ENCODE results near the gene EHD4.
A peak's percentile ranks its signal among the peaks of the same experiment; 100 is the strongest.

Gene EHD4

DNA sequence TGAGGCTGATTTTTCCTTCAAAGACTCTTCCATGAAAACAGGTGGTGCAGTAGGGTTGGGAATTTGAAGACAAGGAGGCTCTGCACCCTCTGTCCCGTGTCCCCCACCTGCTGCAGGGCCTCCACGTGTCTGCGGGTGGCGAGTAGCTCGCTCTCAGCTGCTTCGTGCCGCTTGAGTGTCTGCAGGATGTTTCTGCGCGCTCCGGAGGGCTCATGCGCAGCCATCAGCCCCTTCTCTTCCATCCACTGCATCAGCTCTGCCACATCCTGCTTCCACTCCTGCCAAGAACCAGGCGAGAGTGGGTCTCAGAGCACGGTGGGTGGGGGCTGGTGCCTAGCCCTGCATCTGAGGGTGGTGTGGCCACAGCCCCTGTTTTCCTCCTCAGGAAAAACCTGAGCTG, 96.3 kb downstream of the EHD4 start:
- no peak for DNase-seq

DNA sequence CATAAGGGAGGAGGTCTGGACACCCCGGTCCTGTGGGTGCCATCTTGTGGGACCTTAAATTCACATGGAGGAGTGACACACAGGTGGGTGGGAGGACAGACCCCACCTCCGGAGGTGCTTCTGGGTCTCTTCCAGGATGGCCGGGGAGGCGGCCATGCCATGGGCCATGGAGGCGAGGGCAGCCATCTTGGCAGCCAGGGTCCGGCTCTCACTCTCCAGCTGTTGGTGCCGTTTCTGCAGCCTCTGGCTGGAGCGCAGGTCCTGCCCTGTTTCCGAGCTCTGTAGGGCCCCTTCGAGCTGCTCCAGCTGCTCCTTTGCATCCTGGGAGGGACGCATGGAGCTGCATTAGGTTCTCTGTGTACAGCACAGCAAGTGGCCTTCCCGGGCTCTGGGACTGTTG, 97.6 kb downstream of the EHD4 start:
- no peak for DNase-seq

DNA sequence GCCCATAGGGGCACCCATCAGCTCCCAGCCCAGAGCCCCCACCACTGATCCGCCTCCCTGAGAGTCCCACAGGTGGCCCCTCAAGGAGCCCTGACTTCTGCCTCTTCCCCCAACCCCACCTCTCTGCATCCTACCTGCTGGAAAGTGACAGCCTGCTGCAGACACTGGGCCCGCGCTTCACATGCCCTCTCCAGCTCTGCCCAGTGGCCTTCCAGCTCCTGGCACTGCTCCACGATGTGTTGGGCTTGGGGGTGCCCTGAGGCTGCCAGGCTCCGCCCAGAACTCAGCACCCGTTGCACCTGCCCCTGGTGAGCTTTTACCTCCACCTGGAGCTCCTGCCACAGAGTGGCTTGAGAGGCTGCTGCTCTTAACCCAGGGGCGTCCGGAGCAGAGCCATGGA, 98.6 kb downstream of the EHD4 start:
- DNase-seq = no peak

DNA sequence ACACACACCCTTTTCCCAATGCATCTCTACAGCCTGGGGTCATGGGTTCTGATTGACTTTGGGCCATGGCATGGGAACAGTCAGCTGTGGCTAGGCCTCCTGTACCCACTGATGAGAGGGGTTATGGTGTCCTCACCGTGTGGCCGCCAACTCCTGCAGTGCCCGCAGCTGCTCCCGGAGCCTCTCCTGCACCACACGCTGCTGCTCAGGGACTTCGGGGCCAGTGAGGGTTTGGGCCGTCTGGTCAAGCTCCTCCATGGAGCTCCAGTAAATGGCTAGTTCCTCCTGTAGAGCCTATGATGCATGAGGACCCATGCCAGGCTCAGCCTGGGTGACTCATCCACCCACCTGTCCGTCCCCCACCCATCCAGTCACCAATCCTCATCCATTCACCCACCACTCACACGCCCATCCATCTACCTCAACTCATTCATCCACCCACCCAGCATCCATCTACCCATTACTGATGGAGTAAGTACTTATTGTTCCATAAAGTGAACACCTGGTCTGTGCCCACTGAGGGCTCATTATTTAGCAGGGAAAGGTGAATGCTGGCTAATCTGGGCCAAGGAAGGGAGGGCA, 100.1 kb downstream of the EHD4 start:
- no peak for DNase-seq

- DNase-seq = no peak
Observed at GRCh38 chr15:41871175-41871905, 101.0 kb downstream of the EHD4 start.

- peak; percentile 42 for DNase-seq
Observed at GRCh38 chr15:41870689-41871081, 101.7 kb downstream of the EHD4 start.

DNA sequence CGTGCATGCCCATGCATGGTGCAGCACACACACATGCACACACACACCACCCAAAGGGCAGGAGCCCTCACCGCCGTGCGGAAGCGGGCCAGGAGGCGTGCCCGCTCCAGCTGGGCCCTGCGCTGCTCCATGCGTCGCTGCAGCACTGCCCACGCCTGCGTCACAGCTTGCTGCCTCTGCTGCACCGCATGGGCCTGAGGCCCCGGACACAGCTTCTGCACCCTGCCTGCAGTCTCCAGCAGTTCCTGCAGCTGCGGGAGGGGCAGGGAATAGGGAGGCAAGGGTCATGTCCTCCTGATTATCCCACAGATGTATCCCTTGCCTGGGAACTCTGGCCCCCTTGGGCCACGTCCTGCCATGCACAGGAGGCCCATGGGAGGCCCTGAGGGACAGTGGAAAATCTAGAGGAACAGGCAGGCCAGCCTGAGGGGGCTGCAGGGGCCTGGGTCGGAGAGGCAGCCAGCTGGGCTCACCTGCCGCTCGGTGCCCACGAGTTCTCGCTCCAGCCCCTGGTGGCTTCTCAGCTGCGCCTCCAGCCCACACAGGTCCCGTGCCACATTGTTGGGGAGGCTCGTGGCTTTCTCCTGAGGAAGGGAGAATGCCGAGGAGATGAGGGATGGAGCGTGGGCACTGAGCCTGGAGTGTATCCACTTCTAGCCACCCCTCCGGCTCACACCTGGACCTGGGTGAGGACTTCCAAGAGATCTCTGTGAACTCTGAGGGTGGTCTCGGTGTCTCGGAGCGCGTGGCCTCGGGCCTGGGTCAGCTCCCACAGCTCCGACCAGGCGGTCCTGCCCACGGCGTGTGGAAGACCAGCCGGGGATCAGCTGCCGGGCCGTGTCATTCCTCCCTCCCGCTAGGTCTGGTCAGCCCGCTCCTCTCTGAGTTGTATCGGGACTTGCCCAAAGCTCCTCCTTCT, 102.3 kb downstream of the EHD4 start:
- DNase-seq = no peak

DNA sequence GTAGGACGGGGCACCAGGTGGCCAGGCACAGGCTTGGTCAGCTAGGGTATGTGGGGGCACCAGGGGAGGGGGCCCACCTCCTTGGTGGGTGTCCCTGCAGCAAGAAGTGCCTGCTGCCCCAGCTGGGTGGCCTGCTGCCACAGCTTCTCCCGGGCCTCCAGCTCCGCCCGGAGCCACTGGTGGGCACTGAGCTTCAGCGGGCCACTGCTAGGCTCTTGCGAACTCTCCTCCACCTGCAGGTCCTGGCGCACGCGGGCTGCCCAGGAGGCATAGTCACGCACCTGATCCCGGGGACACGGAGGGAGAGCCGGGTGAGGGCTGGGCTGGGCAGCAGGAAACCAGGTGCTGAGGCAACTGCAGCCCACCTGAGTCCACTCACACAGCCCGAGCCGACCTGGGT, 104.0 kb downstream of the EHD4 start:
- DNase-seq = no peak

DNA sequence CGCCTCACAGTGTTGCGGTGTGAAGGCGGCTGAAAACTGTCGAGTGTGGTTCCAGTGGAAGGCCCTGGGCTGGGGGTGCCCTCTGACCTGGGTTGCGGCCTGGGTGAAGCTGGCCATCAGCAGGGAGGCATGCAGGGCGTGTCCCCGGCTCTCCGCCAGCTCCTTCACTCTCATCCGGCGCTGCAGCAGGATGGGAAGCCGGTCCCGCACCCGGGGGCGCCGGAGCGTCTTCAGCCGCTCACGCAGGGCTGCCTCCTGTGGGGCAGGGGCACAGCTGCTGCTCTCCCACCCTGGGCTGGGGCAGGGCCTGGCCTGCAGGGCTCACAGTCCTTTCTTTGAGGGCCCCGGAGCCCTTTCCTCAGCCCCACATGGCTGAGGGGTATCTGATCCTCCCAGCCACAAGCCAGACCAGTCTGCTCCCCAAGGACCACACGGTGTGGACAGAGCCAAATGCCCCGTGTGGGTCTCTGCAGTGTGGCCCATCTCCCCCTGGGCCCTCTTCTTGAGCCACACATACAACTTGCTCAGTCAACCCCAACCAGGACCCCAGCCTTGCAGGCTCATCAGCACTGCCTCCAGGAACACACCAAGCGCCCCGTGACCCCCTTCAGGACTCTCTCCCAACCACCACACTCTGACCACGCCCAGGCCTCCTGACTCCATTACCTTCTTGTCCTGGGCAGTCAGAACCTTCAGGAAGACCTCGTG, 105.3 kb downstream of the EHD4 start:
- no peak for DNase-seq

DNA sequence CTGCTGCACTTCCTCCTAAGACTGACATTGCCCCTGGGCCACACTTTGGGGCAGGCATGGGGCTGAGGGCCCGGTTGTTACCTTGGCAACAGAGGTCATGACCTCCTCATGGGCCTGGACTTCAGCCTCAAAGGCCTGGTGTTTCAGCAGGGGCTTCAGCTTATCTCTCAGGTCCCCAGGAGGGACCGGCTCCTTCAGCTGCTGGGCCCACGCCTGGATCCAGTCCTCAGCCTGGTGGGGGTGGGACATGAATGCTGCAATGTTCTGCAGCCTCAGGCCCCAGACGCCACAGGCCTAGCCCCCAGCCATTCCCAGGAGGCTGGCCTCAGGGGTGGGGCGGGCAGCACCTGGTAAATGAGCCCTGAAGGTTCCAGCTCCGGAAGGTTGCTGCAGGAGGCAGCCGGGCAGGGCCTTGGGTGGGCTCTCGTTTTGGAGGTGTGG, 106.1 kb downstream of the EHD4 start:
- DNase-seq = no peak

DNA sequence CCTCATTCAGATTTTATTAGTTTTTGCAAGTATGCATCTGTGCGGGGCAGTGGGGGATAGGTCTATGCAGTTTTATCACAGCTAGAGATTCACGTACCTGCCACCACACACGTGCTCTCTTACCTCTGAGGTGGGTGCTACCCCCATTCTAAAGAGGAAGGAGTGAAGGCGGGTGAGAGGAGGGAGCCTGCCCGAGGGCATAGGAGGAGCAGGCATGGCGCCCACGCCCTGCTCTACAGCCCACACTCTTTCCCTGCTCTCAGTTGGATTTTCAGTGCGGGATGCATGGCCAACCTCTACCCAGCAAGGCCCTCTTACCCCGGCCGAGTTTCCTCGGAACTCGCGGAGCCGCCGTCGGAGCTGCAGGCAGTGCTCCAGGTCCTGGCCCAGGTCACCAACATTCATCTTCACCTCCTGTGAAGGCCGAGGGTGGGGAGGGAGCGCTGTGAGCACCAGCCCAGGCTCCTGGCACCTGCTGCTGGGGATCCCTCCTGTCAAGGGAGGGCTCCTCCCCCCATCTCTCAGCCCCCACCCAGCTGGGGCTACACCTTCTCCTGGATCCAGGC, 106.8 kb downstream of the EHD4 start:
- DNase-seq = no peak

- DNase-seq = no peak
Observed at GRCh38 chr15:41862515-41863116, 109.7 kb downstream of the EHD4 start.

DNA sequence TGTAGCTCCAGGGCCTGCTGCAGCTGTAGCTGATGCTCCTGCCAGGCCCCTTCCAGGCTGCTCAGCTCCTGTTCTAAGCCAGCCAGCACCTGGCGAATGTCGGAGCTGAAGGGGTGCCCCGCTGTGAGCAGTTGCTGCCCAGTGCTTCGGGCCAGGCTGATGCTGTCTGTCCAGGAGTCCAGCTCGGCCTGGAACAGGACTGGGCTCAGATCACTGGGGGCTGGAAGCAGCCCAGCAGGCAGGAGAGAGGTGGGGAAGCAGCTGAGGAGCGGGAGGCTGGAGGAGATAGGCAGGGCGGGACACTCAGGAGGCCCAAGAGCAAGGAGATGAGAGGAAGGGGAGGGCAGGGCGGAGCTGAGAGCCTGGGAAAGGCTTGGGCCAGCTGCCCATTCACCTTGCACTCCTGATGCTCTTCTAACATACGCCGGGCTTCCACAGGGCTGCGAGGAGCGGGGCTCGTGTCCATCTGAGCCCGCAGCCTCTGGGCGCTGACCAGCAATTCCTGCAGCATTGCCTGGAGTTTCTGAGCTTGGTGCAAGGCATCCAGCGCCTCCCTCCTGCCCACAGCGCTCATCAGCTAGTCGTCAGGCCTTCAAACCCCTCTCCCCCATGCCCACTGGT, 110.5 kb downstream of the EHD4 start:
- DNase-seq = no peak

DNA sequence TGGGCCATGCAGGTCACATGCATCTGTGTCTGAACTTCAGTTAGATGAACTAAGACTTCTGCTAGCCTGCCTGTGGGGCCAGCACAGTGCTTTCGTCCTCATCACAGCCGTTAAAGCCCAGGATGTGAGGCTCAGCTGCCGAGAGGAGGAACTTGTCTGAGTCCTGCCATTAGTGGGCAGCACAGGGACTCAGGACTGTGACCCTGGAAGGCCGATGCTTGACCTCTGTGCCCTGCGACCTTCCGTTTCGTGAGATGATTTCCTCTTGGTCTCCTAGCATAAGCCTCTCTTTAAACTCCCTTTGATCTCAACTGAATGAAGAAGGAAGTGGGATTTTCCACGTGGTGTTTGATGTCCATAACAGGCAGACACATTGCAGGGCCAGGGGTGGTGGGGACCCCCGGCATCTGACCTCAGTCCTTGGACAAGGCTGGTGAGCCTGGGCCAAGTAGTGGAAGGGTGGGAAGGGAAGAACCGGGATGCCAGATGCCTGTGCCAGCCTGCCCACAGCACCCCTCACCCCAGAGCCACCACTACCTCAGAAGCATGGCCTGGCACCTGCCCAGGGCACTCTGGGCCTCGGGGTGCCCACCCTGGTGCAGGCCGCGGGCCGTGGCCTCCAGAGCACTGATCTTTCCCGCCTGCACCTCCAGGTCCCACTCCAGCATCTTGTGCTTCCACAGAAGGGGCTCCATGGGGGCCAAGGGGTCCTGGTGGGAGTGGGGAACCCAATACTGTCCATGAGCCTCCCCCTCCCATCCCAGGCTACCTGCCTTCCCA, 112.1 kb downstream of the EHD4 start:
- no peak for DNase-seq

DNA sequence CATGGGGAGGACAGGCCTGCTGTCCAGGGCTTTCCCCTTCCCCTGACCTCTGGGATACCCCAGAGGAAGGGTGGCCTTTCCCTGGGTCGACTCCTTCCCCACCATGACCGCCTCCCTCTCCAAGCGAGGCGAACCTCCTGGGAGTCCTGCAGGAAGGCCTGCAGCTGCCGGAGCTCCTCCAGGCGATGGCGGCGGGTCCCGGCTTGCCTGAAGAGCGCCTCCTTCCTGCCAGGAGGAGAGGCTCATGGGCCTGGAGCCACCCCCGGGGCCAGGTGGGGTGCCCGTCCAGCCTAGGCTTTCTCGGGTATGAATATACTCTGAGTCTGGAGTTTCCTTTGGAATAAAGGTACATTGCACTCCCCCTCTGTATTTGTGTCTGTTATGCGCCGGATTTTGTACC, 113.6 kb downstream of the EHD4 start:
- no peak for DNase-seq

- no peak for DNase-seq
Observed at GRCh38 chr15:41857316-41857715, 115.0 kb downstream of the EHD4 start.

GRCh38 chr15:41856716-41857115, 115.6 kb downstream of the EHD4 start:
- DNase-seq = no peak

- no peak for DNase-seq
Observed at GRCh38 chr15:41856262-41856661, 116.1 kb downstream of the EHD4 start.

- no peak for DNase-seq
Observed at GRCh38 chr15:41855261-41855961, 116.9 kb downstream of the EHD4 start.

GRCh38 chr15:41854443-41854842, 117.9 kb downstream of the EHD4 start:
- no peak for DNase-seq

All from effector CD4-positive, alpha-beta T cell (primary cell).